ENCODE data around the gene FAM216A. TPM values are rescaled to one million over a fixed set of nuclear protein-coding genes. Genes with fewer than 3 reads are reported as not detected.
A peak's percentile ranks its signal among the peaks of the same experiment; 100 is the strongest.
"Not testable (repeated sequence)": the region's sequence is repeated elsewhere in the genome, so short reads cannot be mapped to it uniquely, and the experiment has no call there.

Gene FAM216A
- total RNA-seq, 2 donors from 2014 or later = 17.4 to 41.5 TPM

DNA sequence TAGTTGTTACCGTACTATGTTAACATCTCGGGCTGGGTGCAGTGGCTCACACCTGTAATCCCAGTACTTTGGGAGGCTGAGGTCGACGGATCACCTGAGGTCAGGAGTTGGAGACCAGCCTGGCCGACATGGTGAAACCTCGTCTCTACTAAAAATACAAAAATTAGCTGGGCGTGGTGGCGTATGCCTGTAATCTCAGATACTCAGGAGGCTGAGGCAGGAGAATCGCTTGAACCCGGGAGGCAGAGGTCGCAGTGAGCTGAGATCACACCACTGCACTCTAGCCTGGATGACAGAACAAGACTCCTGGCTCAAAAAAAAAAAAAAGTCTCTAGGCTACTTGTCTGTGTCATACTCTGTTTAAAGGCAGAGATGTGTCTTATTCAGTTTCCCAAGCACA, 2.9 kb upstream of the FAM216A start:
- not testable (repeated sequence) for H3K9me3 Mint-ChIP-seq; ATAC-seq; DNase-seq (ENCODE audit: low spot score in 2 of 2); H3K27ac Mint-ChIP-seq
- H3K36me3 Mint-ChIP-seq = peaks cover 15 to 25% of the 10 kb centered on the region in 2 donors

DNA sequence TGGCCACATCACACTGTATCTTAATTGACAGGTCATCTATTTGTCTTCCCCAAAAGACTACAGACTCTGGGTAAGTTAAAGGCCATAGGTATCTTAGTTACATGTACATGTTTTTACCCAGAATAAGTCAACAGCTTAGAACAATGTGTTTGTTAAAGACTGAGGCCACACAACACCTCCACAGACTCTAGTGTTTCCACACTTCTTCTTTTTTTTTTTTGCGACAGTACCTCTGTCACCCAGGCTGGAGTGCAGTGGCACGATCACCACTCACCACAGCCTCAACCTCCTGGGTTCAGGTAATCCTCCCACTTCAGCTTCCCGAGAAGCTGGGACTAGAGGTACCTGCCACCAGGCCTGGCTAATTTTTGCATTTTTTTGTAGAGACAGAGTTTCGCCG, 1.9 kb upstream of the FAM216A start:
- no peak for ATAC-seq
- peak overlapping the region; percentile 90 to 100 for H3K27ac Mint-ChIP-seq
- peaks cover 15 to 34% of the 10 kb centered on the region in 2 donors for H3K36me3 Mint-ChIP-seq
- no peaks in the 10 kb centered on the region for H3K9me3 Mint-ChIP-seq
- DNase-seq (ENCODE audit: low spot score in 2 of 2) = no peak

DNA sequence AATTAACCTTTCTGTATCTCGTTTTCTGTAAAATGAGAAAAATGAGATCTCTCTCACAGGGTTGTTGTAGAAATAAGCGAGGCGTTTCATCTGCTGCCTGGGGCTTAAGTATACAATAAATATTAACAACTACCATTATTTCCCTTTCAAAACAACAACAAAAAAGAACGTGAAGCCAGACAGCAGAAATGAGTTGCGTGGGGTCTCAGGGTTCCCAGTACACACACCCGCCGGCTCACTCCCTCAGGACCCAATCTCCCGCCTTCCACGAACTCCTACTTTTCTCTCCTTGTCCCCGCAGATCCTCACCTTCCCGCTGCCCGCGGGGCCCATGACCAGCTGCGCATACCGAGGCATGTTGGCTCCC, 815 bp upstream of the FAM216A start:
- no peaks in the 10 kb centered on the region for H3K9me3 Mint-ChIP-seq
- ATAC-seq (no peak), DNase-seq (ENCODE audit: low spot score in 2 of 2) (no peak)
- peak overlapping the region; percentile 90 to 100 for H3K27ac Mint-ChIP-seq
- H3K36me3 Mint-ChIP-seq = peaks cover 15 to 34% of the 10 kb centered on the region in 2 donors

DNA sequence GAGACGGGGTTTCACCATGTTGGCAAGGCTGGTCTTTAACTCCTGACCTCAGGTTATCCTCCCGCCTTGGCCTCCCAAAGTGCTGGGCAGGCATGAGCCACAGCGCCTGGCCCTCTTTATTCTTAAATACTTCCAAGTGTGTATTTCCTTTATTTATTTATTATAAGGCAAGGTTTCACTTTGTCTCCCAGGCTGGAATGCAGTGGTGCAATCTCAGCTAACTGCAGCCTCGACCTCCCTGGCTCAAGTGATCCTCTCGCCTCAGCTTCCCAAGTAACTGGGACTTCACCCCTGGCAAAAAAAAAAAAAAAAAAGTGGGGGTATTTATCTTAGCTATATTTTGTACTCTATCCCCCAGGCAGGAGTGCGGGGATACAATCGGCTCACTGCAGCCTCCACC, 6.8 kb downstream of the FAM216A start:
- Mint-ChIP-seq H3K27ac (no peak overlapping the region), H3K9me3 (no peaks in the 10 kb centered on the region), H3K36me3 (peaks cover 0 to 18% of the 10 kb centered on the region in 2 donors)
- DNase-seq (ENCODE audit: low spot score in 2 of 2) (no peak), ATAC-seq (no peak)

DNA sequence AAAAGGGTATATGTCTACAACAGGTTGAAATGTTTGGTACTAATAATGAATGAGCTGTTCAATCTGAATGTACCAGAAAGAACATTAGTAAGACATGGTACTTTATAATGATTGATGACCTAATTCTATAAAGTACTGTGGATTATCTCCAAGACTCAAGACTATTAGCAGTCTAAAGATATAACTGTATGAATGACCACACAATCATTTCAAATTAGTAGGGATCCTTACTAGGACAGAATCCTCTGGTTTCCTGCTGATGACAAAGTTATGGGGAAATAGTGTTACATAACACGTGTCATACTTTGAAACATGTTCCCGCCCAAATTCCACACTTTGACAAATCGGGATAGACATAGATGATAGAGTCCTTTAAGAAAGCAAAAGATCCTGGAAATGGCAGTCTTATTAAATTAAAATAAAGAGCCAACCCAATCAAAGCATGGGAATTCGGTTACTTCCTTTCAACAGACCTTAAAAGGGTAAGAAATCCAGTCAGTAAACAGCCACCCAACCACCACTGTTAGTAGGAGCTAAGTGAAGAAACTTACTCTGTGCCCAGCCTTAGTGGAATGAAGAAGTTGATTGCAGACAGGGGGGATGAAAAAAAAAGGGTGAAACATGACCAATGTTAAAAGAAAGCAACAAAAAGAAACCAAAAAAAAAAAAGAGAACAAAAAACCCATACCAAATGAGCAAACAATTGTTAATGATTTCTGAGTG, 30.5 kb downstream of the FAM216A start:
- Mint-ChIP-seq H3K36me3 (peaks cover 35 to 37% of the 10 kb centered on the region in 2 donors), H3K9me3 (peaks cover 6 to 7% of the 10 kb centered on the region in 2 donors), H3K27ac (peak overlapping the region; percentile 26 to 46)
- DNase-seq (ENCODE audit: low spot score in 2 of 2) = no peak
- no peak for ATAC-seq

DNA sequence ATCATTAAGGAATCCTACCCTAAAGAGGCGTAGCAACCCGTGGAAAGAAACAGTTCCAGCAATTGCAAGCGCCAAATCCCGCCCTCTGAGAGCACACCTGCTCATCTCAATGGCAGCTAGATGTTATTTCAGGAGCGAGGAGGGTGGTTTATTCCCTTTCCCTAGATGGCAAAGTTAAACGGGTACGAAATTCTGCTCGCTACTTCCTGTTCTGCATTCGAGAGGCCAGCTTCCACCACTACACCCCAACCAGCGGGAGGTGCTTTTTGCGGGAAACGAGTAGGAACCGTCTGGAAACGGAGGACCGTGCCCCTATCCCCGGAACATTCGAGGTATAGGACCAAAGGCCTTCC, 32.7 kb downstream of the FAM216A start:
- ATAC-seq (peak in 1 of 2 donors; percentile 21), DNase-seq (ENCODE audit: low spot score in 2 of 2) (no peak)
- peaks cover 26 to 30% of the 10 kb centered on the region in 2 donors for H3K36me3 Mint-ChIP-seq
- peak overlapping the region; percentile 96 to 98 for H3K27ac Mint-ChIP-seq
- peaks cover 6 to 7% of the 10 kb centered on the region in 2 donors for H3K9me3 Mint-ChIP-seq

DNA sequence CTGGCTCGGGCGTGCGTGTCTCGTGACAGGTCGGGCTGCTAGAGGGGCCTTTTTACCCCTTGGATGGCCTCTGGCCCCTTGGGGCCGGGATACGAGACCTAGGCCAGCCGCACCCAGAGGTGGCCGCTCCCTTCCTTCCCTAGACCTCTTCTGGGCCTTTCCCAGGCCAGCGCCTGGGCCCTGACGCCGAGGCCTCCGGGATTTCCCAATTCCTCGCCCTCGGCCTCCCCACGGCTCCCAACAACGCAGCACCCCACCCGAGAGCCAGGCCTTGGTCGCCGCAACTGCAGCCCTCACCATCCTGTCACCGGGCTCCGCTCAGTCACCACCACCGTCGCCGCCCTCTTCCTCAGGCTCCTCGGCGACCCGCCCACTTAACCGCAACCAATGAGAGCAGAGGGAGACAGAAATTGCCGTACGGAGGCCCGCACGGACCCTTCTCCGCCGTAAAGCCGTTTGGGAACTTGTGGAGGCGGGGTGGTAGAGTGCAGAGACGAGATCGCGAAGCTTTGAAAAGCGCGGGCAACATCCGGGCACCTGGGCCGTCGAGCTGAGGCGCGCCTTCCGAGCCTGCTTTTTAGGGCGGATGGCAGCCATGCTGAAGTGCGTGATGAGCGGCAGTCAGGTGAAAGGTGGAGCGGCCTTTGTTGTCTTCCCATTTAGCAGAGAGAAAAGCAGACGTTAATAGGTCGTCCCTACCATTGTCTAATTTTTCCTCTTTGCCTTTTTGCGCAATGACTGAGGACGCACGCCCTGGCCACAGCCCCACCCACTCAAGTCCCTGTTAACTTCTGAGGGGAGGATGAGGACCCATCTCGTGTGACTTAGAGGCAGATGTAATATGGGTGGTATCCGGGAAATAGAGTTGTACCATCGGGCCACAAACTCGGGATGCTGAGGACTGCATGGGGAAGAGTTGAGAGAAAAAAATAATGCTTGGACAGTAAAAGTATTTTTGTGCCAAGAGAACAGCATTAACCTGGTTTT, 33.4 kb downstream of the FAM216A start, which contains the start of the genes RAD9B and VPS29:
RAD9B (plus strand) TSS at position 580 of the 987 bp plus-strand sequence; CDS start at position 587, 7 bp downstream.
VPS29 (minus strand) TSS at position 360 of the 987 bp plus-strand sequence; CDS start at position 300, 60 bp downstream.
- Mint-ChIP-seq H3K27ac (peak within 1 kb of the TSS; percentile 96 to 98), H3K36me3 (peaks cover 26 to 30% of the 10 kb centered on the region in 2 donors), H3K9me3 (peaks cover 6 to 7% of the 10 kb centered on the region in 2 donors)
- DNase-seq (ENCODE audit: low spot score in 2 of 2) = peak; percentile 98 to 99
- ATAC-seq = peak; percentile 97 to 98

DNA sequence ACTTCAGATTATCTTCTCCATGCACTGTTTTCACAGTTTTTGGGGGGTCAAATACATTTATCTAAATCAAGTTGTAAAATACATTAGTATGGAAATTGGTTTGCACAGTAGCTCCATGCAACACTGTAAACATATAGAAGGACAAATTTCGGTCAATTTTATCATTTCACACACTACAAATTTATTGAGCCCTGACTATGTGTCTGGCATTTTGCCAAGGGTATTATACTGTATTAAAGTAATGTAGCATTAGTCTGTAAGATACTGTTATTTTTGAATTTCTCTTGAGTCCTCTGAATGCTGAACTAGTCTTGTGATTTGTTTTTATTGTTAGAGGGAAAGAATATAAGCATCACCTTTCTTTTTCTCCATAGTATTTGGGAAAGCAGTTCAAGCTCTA, 34.8 kb downstream of the FAM216A start:
- Mint-ChIP-seq H3K9me3 (peaks cover 6 to 7% of the 10 kb centered on the region in 2 donors), H3K27ac (no peak overlapping the region), H3K36me3 (peaks cover 26 to 30% of the 10 kb centered on the region in 2 donors)
- DNase-seq (ENCODE audit: low spot score in 2 of 2) (no peak), ATAC-seq (no peak)

DNA sequence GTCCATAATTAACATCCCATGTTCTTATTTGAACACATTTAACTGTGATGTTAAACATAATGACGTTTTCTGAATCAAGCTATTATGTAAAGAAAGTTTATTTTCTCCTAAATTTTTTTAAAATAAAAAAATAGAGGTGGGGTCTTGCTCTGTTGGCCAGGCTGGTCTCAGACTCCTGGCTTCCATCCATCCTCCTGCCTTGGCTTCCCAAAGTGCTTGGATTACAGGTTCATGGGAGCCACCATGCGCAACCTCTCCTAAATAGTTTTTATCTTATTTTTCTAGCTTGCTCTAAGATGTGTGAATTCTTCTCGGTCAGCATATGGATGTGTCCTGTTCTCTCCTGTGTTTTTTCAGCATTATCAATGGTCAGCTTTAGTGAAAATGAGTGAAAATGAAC, 36.7 kb downstream of the FAM216A start:
- DNase-seq (ENCODE audit: low spot score in 2 of 2) (no peak), ATAC-seq (no peak)
- Mint-ChIP-seq H3K36me3 (peaks cover 22 to 24% of the 10 kb centered on the region in 2 donors), H3K27ac (no peak overlapping the region), H3K9me3 (peaks cover 6 to 7% of the 10 kb centered on the region in 2 donors)

DNA sequence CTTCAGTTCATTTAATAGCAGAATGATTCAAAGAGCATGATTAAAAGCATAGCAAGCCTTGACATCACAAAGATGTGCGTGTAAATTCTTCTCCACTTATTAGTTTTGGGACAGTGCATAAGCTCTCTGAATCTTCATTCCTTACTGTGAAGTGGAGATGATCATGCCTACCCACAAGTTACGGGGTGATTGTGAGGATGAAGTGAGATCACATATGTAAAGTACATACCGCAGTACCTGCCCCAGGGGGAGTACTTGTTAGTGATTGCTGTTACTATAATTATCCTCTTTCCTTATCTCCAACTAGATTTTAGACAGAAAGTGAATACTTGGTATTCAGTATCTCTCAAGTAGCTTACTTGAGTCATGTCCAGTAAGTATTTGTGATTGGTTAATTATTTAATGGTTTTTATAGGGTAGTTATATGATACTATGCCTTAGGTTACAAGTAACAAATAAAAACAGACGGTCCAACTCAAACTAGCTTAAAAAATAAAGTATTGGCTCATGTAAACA, 39.5 kb downstream of the FAM216A start:
- Mint-ChIP-seq H3K27ac (no peak overlapping the region), H3K9me3 (no peaks in the 10 kb centered on the region), H3K36me3 (no peaks in the 10 kb centered on the region)
- DNase-seq (ENCODE audit: low spot score in 2 of 2) (no peak), ATAC-seq (no peak)

DNA sequence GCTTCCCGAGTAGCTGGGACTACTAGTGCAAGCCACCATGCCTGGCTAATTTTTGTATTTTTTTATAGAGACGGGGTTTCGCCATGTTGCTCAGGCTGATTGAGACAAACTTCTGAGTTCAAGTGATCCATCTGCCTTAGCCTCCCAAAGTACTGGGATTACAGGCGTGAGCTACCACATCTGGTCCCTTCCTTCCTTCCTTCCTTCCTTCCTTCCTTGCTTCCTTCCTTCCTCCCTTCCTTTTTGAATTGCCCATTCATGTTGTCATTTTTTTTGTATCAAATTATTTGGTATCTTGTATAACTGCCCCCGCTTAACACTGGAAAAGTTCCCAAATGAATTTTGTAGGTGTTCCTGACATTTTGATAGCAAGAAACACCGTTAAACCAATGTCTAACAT, 45.2 kb downstream of the FAM216A start:
- ATAC-seq (no peak), DNase-seq (ENCODE audit: low spot score in 2 of 2) (no peak)
- no peaks in the 10 kb centered on the region for H3K9me3 Mint-ChIP-seq

DNA sequence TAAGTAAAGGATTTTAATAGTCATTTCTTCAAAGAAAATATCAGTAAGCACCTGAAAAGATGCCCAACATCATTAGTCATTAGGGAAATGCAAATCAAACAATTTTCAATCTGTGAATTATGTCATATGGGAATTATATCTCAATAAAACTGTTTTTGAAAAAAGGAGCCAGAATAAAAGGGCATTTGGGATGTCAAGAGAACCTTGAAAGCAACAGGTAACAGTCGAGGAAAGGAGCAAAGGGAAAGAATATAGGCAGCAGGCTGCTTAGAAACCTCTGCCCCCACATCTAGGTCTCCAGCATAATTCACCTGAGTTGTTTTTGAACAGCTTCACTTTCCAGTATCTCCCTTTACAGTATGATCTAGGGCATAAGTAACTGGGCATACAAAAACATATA, 45.7 kb downstream of the FAM216A start:
- DNase-seq (ENCODE audit: low spot score in 2 of 2) (no peak), ATAC-seq (no peak)
- H3K9me3 Mint-ChIP-seq = no peaks in the 10 kb centered on the region
- no peaks in the 10 kb centered on the region for H3K36me3 Mint-ChIP-seq
- no peak overlapping the region for H3K27ac Mint-ChIP-seq

More for the DNA sequence above, 45.2 kb downstream of the FAM216A start:
- H3K27ac Mint-ChIP-seq = no peak overlapping the region
- no peaks in the 10 kb centered on the region for H3K36me3 Mint-ChIP-seq

DNA sequence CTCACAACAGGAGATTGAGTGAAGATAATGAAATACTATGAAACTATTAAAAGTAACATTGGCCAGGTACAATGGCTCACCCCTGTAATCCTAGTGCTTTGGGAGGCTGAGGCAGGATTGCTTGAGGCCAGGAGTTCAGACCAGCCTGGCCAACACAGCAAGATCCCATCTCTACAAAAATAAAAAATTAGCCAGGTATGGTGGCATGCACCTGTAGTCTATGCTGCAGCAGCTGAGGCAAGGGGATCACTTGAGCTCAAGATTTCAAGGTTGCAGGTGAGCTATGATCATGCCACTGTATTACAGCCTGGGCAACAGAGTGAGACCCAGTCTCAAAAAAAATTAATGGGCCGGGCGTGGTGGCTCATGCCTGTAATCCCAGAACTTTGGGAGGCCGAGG, 48.4 kb downstream of the FAM216A start:
- DNase-seq (ENCODE audit: low spot score in 2 of 2) (no peak), ATAC-seq (no peak)
- no peaks in the 10 kb centered on the region for H3K9me3 Mint-ChIP-seq
- no peaks in the 10 kb centered on the region for H3K36me3 Mint-ChIP-seq
- H3K27ac Mint-ChIP-seq = no peak overlapping the region

DNA sequence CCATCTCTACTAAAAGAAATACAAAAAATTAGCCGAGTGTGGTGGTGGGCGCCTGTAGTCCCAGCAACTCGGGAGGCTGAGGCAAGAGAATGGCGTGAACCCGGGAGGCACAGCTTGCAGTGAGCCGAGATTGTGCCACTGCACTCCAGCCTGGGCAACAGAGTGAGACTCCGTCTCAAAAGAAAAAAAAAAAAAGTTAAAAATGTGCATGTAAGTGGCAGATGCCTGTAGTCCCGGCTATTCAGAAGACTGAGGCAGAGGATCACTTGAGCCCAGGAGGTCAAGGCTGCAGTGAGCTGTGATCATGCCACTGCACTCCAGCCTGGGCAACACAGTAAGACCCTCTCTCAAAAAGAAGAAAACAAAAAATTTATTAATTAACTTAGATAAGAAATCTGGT, 49.4 kb downstream of the FAM216A start:
- DNase-seq (ENCODE audit: low spot score in 2 of 2); H3K9me3 Mint-ChIP-seq; ATAC-seq; H3K27ac Mint-ChIP-seq; H3K36me3 Mint-ChIP-seq: not testable (repeated sequence)

DNA sequence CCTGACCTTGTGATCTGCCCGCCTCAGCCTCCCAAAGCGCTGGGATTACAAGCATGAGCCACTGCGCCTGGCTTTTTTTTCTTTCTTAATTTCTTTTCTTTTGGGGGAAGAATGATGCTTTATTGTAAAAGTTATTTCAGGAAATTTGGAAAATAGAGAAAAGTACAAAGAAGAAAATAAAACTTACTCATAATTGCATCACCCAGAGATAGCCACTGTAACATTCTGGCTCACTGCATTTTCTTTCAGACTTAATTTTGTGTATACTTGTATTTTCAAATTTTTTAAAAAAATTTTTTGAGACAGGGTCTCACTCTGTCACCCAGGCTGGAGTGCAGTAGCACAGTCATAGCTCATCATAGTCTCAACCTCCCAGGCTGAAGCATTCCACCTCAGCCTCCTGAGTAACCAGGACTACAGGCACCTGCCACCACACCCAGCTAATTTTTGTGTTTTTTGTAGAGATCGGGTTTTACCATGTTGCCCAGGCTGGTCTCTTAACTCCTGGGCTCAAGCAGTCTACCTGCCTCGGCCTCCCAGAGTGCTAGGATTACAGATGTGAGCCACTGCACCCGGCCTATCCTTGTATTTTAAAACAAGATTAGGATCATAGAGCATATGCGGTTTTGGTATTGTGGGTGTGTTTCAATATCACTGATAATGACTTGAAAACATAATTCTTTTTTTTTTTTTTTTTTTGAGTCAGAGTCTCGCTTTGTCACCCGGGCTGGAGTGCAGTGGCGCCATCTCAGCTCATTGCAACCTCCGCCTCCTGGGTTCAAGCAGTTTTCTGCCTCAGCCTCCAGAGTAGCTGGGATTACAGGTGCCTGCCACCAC, 52.4 kb downstream of the FAM216A start:
- not testable (repeated sequence) for DNase-seq (ENCODE audit: low spot score in 2 of 2); H3K9me3 Mint-ChIP-seq; H3K36me3 Mint-ChIP-seq
- H3K27ac Mint-ChIP-seq = peak overlapping the region in 1 of 2 donors; percentile 74
- peak; percentile 54 to 81 for ATAC-seq

DNA sequence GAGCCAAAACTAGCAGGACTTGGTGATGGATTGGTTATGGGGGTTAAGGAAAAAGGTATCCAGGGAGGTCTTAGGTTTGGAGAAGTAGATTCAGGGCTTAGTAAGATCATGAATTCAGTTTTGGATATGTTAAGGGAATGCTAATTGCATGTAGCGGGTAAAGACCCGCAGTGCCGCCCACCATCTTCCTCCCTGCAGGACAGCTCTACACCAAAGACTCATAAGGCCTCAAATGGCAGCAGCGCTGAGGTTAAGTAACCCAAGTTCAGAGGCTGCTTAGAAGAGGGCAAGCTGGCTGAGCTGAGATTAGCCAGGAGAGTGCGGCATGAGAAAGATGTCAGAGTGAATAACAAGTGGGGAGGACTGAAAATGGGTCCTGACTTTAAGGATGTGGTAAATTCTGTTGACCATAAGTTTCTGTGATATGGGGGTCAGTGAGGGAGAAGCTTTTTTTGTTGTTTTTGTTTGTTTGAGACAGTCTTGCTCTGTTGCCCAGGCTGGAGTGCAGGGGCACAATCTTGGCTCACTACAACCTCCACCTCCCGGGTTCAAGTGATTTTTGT, 59.7 kb downstream of the FAM216A start:
- peak overlapping the region in 1 of 2 donors; percentile 44 for H3K27ac Mint-ChIP-seq

More for the DNA sequence above, 59.7 kb downstream of the FAM216A start:
- DNase-seq (ENCODE audit: low spot score in 2 of 2) = no peak
- ATAC-seq = no peak
- H3K9me3 Mint-ChIP-seq = no peaks in the 10 kb centered on the region
- H3K36me3 Mint-ChIP-seq = peaks cover 0 to 35% of the 10 kb centered on the region in 2 donors
